Colonic mucosa (tissue), 4 donors: ENCODE results near the gene ARHGAP26. TPM values are rescaled to one million over a fixed set of nuclear protein-coding genes. Genes with fewer than 3 reads are reported as not detected.

Experiments used
- DNase-seq: peaks from one replicate; pipeline ENCODE4 v3.0.0-alpha.2; 2020
- H3K27ac ChIP-seq: fragments of 200-600 bp; one replicate; pipeline ENCODE4 v1.8.0; 2021
- H3K27me3 ChIP-seq: fragments of 200-600 bp; one replicate; pipeline ENCODE4 v1.8.0; 2021
- H3K36me3 ChIP-seq: fragments of 200-600 bp; one replicate; pipeline ENCODE4 v1.8.0; 2021
- H3K4me1 ChIP-seq: fragments of 200-600 bp; one replicate; pipeline ENCODE4 v1.8.0; 2021; ENCODE audit warnings: mild to moderate bottlenecking
- H3K4me3 ChIP-seq: fragments of 200-600 bp; one replicate; pipeline ENCODE4 v1.8.0; 2021
- H3K9ac ChIP-seq, 2 donors: one replicate each; pipeline ENCODE4 v1.7.0; 2013; ENCODE audit warnings: control low read depth in 2 of 2, low read depth in 2 of 2, low read length in 2 of 2
- H3K9me3 ChIP-seq: fragments of 200-600 bp; one replicate; pipeline ENCODE4 v1.8.0; 2021
- intact Hi-C: fragments of 100-400 bp; cut with DNase I; formaldehyde crosslinking; loops from one replicate; pipeline ENCODE4 v1.14.1; 2022
- total RNA-seq, 2 donors: library from RNA; stranded (reverse); fragmentation: NEBNext Ultra II Directional in 1 of 2; extraction: Animal tissue kit (Norgen Biotek cat#: 25700) in 1 of 2; gene quantifications; one replicate each; pipeline ENCODE4 v1.2.1, GENCODE V29; 2021
- TF ChIP-seq, protein P1 (sequence below): fragments of 200-600 bp; IDR thresholded peaks from one replicate; pipeline ENCODE4 v1.8.0; 2022; ENCODE audit warnings: antibody characterized with exemption, mild to moderate bottlenecking
- donor health status: healthy.
- donor health status: DM: no; HTN: no; CAD: no.
- donor health status: DM: no; HTN: no; CAD: no.

Gene ARHGAP26
- total RNA-seq, 2 donors from 2014 or later, result 59.1 to 74.0 TPM

DNA sequence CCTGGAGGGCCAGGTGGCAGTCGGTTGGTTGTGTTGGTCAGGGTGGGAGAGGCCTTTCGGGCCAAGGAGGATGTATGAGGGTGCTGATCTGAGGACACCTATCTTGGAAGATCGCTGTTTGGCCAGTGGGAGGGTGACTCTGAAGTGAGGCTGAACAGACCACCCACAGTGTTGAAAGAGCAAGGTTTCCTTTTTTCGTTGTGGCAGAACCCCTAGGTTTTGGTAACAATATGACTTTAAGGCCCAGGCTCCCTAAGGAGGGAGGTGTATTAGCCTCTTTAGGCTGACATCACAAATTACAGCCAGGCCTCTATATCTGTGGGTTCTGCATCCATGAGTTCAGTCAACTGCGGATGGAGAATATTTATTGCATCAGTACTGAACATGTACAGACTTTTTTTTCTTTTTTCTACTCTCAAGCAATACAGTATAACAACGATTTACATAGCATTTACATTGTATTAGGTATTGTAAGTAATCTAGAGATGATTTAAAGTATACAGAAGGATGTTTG lies 86.1 kb downstream of the ARHGAP26 start:
- H3K9ac ChIP-seq, result no peak overlapping the region
- no peaks in the 10 kb centered on the region for H3K27me3 ChIP-seq
- TF ChIP-seq, protein P1, sequence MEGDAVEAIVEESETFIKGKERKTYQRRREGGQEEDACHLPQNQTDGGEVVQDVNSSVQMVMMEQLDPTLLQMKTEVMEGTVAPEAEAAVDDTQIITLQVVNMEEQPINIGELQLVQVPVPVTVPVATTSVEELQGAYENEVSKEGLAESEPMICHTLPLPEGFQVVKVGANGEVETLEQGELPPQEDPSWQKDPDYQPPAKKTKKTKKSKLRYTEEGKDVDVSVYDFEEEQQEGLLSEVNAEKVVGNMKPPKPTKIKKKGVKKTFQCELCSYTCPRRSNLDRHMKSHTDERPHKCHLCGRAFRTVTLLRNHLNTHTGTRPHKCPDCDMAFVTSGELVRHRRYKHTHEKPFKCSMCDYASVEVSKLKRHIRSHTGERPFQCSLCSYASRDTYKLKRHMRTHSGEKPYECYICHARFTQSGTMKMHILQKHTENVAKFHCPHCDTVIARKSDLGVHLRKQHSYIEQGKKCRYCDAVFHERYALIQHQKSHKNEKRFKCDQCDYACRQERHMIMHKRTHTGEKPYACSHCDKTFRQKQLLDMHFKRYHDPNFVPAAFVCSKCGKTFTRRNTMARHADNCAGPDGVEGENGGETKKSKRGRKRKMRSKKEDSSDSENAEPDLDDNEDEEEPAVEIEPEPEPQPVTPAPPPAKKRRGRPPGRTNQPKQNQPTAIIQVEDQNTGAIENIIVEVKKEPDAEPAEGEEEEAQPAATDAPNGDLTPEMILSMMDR, result no peak
- H3K9me3 ChIP-seq, result no peaks in the 10 kb centered on the region
- no peak for DNase-seq
- no peaks in the 10 kb centered on the region for H3K36me3 ChIP-seq
- intact Hi-C loops, result no loop called here
- no peak overlapping the region for H3K27ac ChIP-seq
- peaks cover 13% of the 10 kb centered on the region for H3K4me1 ChIP-seq
- H3K4me3 ChIP-seq, result no peak overlapping the region

DNA sequence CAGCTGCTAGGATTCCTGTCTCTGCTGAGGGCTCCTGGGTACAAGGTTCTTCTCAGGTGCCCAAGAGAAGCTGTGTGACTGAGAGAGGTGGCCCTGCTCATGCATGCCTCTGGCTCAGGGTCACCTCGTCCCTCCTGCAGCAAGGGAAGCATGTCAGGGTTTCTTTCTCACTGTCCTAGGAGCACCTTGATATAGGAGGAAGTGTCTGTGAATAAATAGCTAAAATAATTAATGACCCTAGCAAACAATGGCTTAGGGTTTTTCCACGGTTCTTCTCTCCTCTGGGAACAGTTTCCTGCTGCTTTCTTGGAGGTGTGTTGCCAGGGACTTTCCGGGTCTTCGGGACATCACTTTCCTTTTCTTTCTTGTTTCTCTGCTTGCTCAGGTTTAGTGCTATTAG lies 87.2 kb downstream of the ARHGAP26 start:
- TF ChIP-seq, protein P1, result no peak
- H3K27ac ChIP-seq, result no peak overlapping the region
- no peak for DNase-seq
- no peaks in the 10 kb centered on the region for H3K9me3 ChIP-seq
- H3K27me3 ChIP-seq, result no peaks in the 10 kb centered on the region
- intact Hi-C loops, result no loop called here
- H3K36me3 ChIP-seq, result no peaks in the 10 kb centered on the region
- peaks cover 14% of the 10 kb centered on the region for H3K4me1 ChIP-seq
- no peak overlapping the region for H3K9ac ChIP-seq
- H3K4me3 ChIP-seq, result no peak overlapping the region

DNA sequence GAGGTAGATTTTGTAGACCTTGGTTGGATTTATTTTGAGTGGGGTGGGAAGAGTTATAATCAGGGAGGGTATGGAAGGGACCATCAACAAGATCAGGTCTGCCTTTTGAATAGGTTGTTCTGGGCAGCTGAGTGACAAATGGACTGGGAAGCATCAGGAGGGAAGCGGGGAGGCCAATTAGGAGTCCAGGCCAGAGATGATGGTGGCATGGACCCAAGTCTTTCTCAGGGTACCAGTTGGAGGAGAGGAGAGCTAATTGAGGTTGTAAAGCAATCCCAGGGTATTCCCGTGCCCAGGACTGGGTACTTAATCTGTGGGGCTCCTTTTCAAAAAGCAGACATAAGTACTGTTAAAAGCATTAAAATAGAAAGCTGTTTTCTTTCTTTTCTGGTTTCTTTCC lies 88.9 kb downstream of the ARHGAP26 start:
- no peaks in the 10 kb centered on the region for H3K27me3 ChIP-seq
- no peaks in the 10 kb centered on the region for H3K9me3 ChIP-seq
- H3K4me1 ChIP-seq, result peaks cover 14% of the 10 kb centered on the region
- no peaks in the 10 kb centered on the region for H3K36me3 ChIP-seq
- no peak overlapping the region for H3K27ac ChIP-seq
- TF ChIP-seq, protein P1, result no peak
- no peak for DNase-seq
- no peak overlapping the region for H3K9ac ChIP-seq
- intact Hi-C loops, result no loop called here
- no peak overlapping the region for H3K4me3 ChIP-seq

DNA sequence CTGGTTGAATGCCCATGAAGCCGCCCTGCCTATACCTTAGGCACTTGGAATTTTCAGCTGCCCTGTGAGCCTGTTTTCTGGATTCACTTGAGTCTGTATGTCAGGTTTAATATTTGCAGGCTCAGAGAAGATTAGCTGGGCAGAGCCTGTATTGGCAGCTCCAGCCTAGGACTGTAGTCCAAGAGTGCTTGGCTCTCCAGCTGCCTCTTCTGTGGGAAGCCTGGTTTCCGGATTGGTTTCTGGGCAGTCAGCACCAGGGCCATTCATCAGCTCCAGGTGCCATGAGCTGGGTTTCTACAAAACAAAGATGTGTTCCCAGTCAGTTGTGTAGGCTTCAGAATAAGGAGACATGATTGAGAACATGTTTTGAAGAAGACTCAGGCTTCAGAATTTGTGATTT lies 90.1 kb downstream of the ARHGAP26 start:
- Histone ChIP-seq H3K27me3 (no peaks in the 10 kb centered on the region), H3K27ac (no peak overlapping the region), H3K4me3 (no peak overlapping the region), H3K36me3 (no peaks in the 10 kb centered on the region), H3K9ac (no peak overlapping the region), H3K9me3 (no peaks in the 10 kb centered on the region), H3K4me1 (peaks cover 14% of the 10 kb centered on the region)
- no peak for DNase-seq
- intact Hi-C loops, result no loop called here
- TF ChIP-seq, protein P1, result no peak

DNA sequence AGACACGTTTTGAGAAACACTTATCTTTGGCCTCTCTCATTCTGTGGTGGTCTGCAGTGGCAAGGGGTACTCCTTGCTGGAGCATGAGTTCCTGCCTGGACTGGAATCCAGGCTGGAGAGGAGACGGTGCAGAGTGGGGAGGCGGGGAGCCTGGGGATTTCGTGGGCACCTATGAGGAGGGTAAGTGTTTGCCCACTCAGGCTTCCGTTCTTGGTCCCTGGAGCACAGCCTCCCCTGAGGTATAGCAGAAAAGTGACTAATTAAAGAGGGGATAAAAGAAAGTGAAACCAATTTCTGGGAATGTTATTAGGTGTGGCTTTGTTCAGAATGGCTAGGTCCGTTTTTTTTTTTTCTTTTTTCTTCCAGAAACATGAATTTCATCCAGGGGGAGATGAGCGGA lies 90.8 kb downstream of the ARHGAP26 start:
- peaks cover 14% of the 10 kb centered on the region for H3K4me1 ChIP-seq
- TF ChIP-seq, protein P1, result no peak
- intact Hi-C loops, result no loop called here

DNA sequence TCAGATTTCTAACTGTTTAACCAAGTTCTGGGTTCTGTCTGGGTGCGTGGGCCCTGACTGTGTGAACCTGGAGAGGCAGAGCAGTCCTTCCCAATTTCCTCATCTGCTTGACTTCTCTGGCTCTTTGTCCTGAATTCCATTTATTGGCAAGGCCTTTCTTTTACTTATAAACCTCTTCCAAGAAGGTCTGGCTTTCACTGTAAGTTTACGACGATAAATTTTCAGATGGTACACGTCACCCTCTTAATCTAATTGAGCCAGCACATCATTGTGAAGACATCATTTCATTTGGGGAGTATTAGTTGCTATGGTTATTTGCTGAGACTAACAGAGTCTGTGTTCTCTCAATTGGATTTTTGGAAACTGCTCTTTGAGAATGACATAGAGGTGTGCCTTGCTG lies 92.4 kb downstream of the ARHGAP26 start:
- H3K27ac ChIP-seq, result no peak overlapping the region
- H3K4me1 ChIP-seq, result peaks cover 12% of the 10 kb centered on the region

More for the DNA sequence above, 90.8 kb downstream of the ARHGAP26 start:
- Histone ChIP-seq H3K4me3 (no peak overlapping the region), H3K36me3 (no peaks in the 10 kb centered on the region), H3K9me3 (no peaks in the 10 kb centered on the region), H3K27ac (no peak overlapping the region), H3K9ac (peak overlapping the region in 1 of 2 donors; percentile 38), H3K27me3 (no peaks in the 10 kb centered on the region)
- no peak for DNase-seq

More for the DNA sequence above, 92.4 kb downstream of the ARHGAP26 start:
- H3K9ac ChIP-seq, result no peak overlapping the region
- H3K36me3 ChIP-seq, result no peaks in the 10 kb centered on the region
- no peaks in the 10 kb centered on the region for H3K27me3 ChIP-seq
- H3K4me3 ChIP-seq, result no peak overlapping the region
- no peaks in the 10 kb centered on the region for H3K9me3 ChIP-seq
- intact Hi-C loops, result no loop called here
- TF ChIP-seq, protein P1, result no peak
- DNase-seq, result no peak
